Activated T-helper 1 cell treated with Interleukin-2 at 50 U/mL for 16 hours (primary cell): ENCODE results near the gene DAGLB.

Experiments used
- DNase-seq: peaks from one replicate; pipeline ENCODE4 v3.0.0-alpha.2; 2020; ENCODE audit warnings: low read depth

DAGLB gene

GRCh38 chr7:6365451-6365850 lies 82.3 kb downstream of the DAGLB start:
- DNase-seq = no peak

- no peak for DNase-seq
Measured at GRCh38 chr7:6360841-6361240, 86.9 kb downstream of the DAGLB start.

GRCh38 chr7:6359734-6360133 lies 88.0 kb downstream of the DAGLB start:
- no peak for DNase-seq
